Neural progenitor cell (in vitro differentiated cells): ENCODE measurements around the gene ARPC5L.

Experiments used
- CTCF ChIP-seq: fragments of 200-600 bp; sonication (generic); IDR thresholded peaks from 2 replicates; pipeline ENCODE4 v1.5.1; 2017; ENCODE audit warnings: antibody characterized with exemption, mild to moderate bottlenecking
- EZH2 ChIP-seq: fragments of 200-600 bp; sonication (generic); IDR thresholded peaks from 2 replicates; pipeline ENCODE4 v1.6.1; 2017; ENCODE audit warnings: antibody characterized with exemption, mild to moderate bottlenecking, moderate library complexity

- TF ChIP-seq CTCF (no peak), EZH2 (no peak)
Observed at GRCh38 chr9:124894035-124894740, 32.3 kb downstream of the ARPC5L start.
